Muscle layer of colon (tissue), 2 donors: ENCODE results near the gene PRDM1.

Experiments used
- H3K27ac ChIP-seq: one replicate; pipeline ENCODE4 v1.7.0; 2013; ENCODE audit warnings: low read depth, mild to moderate bottlenecking, low read length, moderate library complexity
- H3K27me3 ChIP-seq, 2 donors: one replicate each; pipeline ENCODE4 v1.7.0; 2013; ENCODE audit warnings: low read length in 2 of 2, mild to moderate bottlenecking in 2 of 2; ENCODE audit not compliant: insufficient read depth in 2 of 2, control insufficient read depth in 1 of 2
- H3K36me3 ChIP-seq: one replicate; pipeline ENCODE4 v1.7.0; 2013; ENCODE audit warnings: mild to moderate bottlenecking, low read length; ENCODE audit not compliant: insufficient read depth
- H3K4me1 ChIP-seq: one replicate; pipeline ENCODE4 v1.7.0; 2013; ENCODE audit warnings: mild to moderate bottlenecking, low read length; ENCODE audit not compliant: insufficient read depth
- H3K4me3 ChIP-seq, 2 donors: one replicate each; pipeline ENCODE4 v1.7.0; 2013; ENCODE audit warnings: low read length in 2 of 2, low read depth in 1 of 2, mild to moderate bottlenecking in 1 of 2, moderate library complexity in 1 of 2
- H3K9ac ChIP-seq: one replicate; pipeline ENCODE4 v1.7.0; 2013; ENCODE audit warnings: low read length
- H3K9me3 ChIP-seq: one replicate; pipeline ENCODE4 v1.7.0; 2013; ENCODE audit warnings: mild to moderate bottlenecking, low read length
- donor health status: abdominal sarcoma.
- donor health status: Adenocarcinoma of cecum.

PRDM1 gene

GRCh38 chr6:106110164-106110826, 24.2 kb downstream of the PRDM1 start:
- Histone ChIP-seq H3K4me3 (no peak overlapping the region), H3K36me3 (no peaks in the 10 kb centered on the region), H3K27ac (no peak overlapping the region), H3K27me3 (peaks cover 0 to 4% of the 10 kb centered on the region in 2 donors), H3K9me3 (no peaks in the 10 kb centered on the region), H3K4me1 (peaks cover 20% of the 10 kb centered on the region), H3K9ac (no peak overlapping the region)

GRCh38 chr6:106112433-106112832, 26.3 kb downstream of the PRDM1 start:
- Histone ChIP-seq H3K4me1 (peaks cover 20% of the 10 kb centered on the region), H3K36me3 (no peaks in the 10 kb centered on the region), H3K27me3 (no peaks in the 10 kb centered on the region), H3K27ac (no peak overlapping the region), H3K4me3 (no peak overlapping the region), H3K9me3 (no peaks in the 10 kb centered on the region), H3K9ac (no peak overlapping the region)

- Histone ChIP-seq H3K36me3 (no peaks in the 10 kb centered on the region), H3K27ac (no peak overlapping the region), H3K27me3 (no peaks in the 10 kb centered on the region), H3K9ac (no peak overlapping the region), H3K4me1 (peaks cover 20% of the 10 kb centered on the region), H3K9me3 (no peaks in the 10 kb centered on the region), H3K4me3 (no peak overlapping the region)
Observed at GRCh38 chr6:106113256-106113959, 27.3 kb downstream of the PRDM1 start.

GRCh38 chr6:106114492-106114891, 28.4 kb downstream of the PRDM1 start:
- Histone ChIP-seq H3K27ac (no peak overlapping the region), H3K4me1 (peaks cover 20% of the 10 kb centered on the region), H3K27me3 (no peaks in the 10 kb centered on the region), H3K4me3 (no peak overlapping the region), H3K9ac (no peak overlapping the region), H3K36me3 (no peaks in the 10 kb centered on the region), H3K9me3 (no peaks in the 10 kb centered on the region)

GRCh38 chr6:106115286-106115685, 29.1 kb downstream of the PRDM1 start:
- Histone ChIP-seq H3K4me3 (no peak overlapping the region), H3K27ac (no peak overlapping the region), H3K9me3 (no peaks in the 10 kb centered on the region), H3K27me3 (no peaks in the 10 kb centered on the region), H3K4me1 (peaks cover 20% of the 10 kb centered on the region), H3K36me3 (no peaks in the 10 kb centered on the region), H3K9ac (no peak overlapping the region)

GRCh38 chr6:106116125-106116832, 30.1 kb downstream of the PRDM1 start:
- no peaks in the 10 kb centered on the region for H3K36me3 ChIP-seq
- no peaks in the 10 kb centered on the region for H3K27me3 ChIP-seq
- H3K27ac ChIP-seq = no peak overlapping the region
- H3K9me3 ChIP-seq = no peaks in the 10 kb centered on the region
- no peak overlapping the region for H3K9ac ChIP-seq
- peaks cover 15% of the 10 kb centered on the region for H3K4me1 ChIP-seq
- no peak overlapping the region for H3K4me3 ChIP-seq

- Histone ChIP-seq H3K4me1 (peaks cover 2% of the 10 kb centered on the region), H3K9me3 (no peaks in the 10 kb centered on the region), H3K27me3 (no peaks in the 10 kb centered on the region), H3K27ac (no peak overlapping the region), H3K9ac (no peak overlapping the region), H3K36me3 (no peaks in the 10 kb centered on the region), H3K4me3 (no peak overlapping the region)
Observed at GRCh38 chr6:106117579-106117978, 31.4 kb downstream of the PRDM1 start.

GRCh38 chr6:106118835-106119431, 32.8 kb downstream of the PRDM1 start:
- Histone ChIP-seq H3K9me3 (no peaks in the 10 kb centered on the region), H3K4me1 (no peaks in the 10 kb centered on the region), H3K27me3 (no peaks in the 10 kb centered on the region), H3K9ac (no peak overlapping the region), H3K27ac (no peak overlapping the region), H3K4me3 (no peak overlapping the region), H3K36me3 (no peaks in the 10 kb centered on the region)

GRCh38 chr6:106119546-106119945, 33.4 kb downstream of the PRDM1 start:
- Histone ChIP-seq H3K27ac (no peak overlapping the region), H3K4me1 (no peaks in the 10 kb centered on the region)

GRCh38 chr6:106120006-106120405, 33.9 kb downstream of the PRDM1 start:
- no peak overlapping the region for H3K4me3 ChIP-seq
- H3K27ac ChIP-seq = no peak overlapping the region
- no peaks in the 10 kb centered on the region for H3K4me1 ChIP-seq
- no peak overlapping the region for H3K9ac ChIP-seq
- no peaks in the 10 kb centered on the region for H3K36me3 ChIP-seq
- no peaks in the 10 kb centered on the region for H3K27me3 ChIP-seq
- no peaks in the 10 kb centered on the region for H3K9me3 ChIP-seq

More at GRCh38 chr6:106119546-106119945, 33.4 kb downstream of the PRDM1 start:
- Histone ChIP-seq H3K36me3 (no peaks in the 10 kb centered on the region), H3K4me3 (no peak overlapping the region), H3K27me3 (no peaks in the 10 kb centered on the region), H3K9ac (no peak overlapping the region), H3K9me3 (no peaks in the 10 kb centered on the region)

GRCh38 chr6:106120406-106120805, 34.3 kb downstream of the PRDM1 start:
- Histone ChIP-seq H3K4me1 (no peaks in the 10 kb centered on the region), H3K9ac (no peak overlapping the region), H3K36me3 (no peaks in the 10 kb centered on the region), H3K9me3 (no peaks in the 10 kb centered on the region), H3K27ac (no peak overlapping the region), H3K27me3 (no peaks in the 10 kb centered on the region), H3K4me3 (no peak overlapping the region)
